ENCODE measurements around the gene EOLA1.
"Not testable (repeated sequence)": the region's sequence is repeated elsewhere in the genome, so short reads cannot be mapped to it uniquely, and the experiment has no call there.

The EOLA1 gene

DNA sequence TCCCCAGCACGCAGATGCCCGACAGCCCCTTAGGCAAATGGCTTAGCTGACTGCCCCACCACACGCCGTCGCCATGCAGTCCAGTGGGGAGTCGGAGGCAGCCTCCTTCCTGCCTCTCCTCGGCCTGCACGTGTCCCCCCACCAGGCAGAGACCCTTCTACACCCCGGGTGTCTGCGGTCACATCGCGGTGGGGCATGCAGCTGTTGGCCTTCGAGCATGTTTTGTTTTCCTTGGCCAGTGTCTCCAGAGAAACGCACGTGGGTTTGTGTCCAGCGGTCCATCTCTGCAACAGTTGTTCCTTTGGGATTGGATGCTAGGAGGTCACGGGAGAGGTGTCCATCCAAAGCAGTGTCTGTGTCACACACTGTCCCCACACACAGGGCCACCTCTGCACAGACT, 54.4 kb downstream of the EOLA1 start, which contains the start of gene HSFX2:
Gene HSFX2, minus strand, starts transcription at position 101 of the 400 bp plus-strand sequence. CDS start 614 bp downstream, outside the sequence.
- in situ Hi-C loops (cut with MboI; ENCODE audit: low sequenced_read_pairs): not testable (repeated sequence)

DNA sequence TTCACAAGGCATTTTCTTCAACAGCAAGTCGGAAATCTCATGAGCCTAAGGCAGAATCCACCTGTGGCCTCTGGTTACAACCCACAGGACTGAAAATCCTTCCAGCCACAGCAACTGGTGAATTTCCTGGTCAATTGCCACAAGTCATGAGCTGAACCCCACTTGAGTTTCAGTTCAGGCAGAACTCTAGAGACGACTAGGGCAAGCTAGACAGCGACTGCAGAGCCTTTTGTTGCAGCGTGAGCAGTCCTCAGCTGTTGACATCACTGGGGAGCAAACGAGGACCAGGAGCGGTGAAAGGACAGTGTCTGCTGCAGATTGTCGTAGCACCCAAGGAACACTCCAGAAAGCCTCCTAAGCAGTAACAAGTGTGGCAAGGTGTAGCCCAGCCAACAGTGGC, 55.1 kb downstream of the EOLA1 start:
- in situ Hi-C loops (cut with MboI; ENCODE audit: low sequenced_read_pairs): not testable (repeated sequence)
